ENCODE data around the gene SEMA3C.

DNA sequence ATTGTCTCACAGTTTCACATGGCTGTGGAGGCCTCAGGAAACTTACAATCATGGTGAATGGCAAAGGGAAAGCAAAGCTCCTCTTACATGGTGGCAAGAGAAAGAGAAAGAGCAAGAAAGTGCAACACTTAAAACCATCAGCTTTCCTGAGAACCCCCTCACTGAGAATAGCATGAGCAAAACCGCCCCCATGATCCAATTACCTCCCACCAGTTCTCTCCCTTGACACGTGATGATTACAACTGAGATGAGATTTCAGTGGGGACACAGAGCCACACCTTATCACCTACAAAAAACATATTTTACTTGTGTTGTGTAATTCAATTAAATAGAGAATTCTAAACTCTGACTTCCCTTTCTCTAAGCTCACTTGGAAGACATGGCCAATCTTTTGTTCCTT is 80.2 kb downstream of the SEMA3C start:
- no peak for TF ChIP-seq POLR2A (IDR thresholded peaks at IDR 0.05)
- TF ChIP-seq, protein P1, sequence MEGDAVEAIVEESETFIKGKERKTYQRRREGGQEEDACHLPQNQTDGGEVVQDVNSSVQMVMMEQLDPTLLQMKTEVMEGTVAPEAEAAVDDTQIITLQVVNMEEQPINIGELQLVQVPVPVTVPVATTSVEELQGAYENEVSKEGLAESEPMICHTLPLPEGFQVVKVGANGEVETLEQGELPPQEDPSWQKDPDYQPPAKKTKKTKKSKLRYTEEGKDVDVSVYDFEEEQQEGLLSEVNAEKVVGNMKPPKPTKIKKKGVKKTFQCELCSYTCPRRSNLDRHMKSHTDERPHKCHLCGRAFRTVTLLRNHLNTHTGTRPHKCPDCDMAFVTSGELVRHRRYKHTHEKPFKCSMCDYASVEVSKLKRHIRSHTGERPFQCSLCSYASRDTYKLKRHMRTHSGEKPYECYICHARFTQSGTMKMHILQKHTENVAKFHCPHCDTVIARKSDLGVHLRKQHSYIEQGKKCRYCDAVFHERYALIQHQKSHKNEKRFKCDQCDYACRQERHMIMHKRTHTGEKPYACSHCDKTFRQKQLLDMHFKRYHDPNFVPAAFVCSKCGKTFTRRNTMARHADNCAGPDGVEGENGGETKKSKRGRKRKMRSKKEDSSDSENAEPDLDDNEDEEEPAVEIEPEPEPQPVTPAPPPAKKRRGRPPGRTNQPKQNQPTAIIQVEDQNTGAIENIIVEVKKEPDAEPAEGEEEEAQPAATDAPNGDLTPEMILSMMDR (IDR thresholded peaks at IDR 0.05): no peak
